ENCODE data around the gene CTBP1. TPM values are rescaled to one million over a fixed set of nuclear protein-coding genes. Genes with fewer than 3 reads are reported as not detected.

Gene CTBP1
- total RNA-seq, 1 donor from 2014 or later, result 97.0 TPM

DNA sequence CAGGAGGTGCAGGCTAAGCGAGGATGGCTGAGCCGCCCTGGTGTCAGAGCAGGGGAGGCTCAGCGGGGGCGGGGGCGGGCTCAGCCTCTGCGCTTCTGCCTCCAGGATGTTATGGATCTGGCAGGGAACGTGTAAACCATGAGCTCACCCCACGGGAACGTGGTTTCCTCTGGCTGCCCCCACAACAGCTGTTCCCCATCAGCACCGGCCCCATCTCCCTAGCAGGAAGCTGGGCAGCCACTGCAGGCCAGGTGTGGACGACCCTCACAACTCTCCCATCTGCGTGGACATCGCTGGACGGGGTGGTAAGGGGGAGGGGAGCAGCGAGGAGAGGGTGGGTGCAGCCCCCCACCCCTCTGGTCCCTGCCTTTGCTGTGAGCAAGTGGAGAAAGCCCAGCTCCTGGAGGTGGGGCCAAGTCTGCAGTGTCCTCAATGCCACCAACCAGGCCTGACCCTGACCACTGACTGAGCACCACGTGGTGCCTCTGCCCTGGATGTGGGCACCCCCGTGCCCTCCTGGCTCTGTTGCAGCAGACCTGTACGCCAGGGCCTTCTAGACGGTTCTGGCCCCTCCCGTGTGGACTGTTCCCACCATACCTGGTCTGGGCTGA lies 48.4 kb downstream of the CTBP1 start:
- DNase-seq (ENCODE audit: low spot score) (no peak), ATAC-seq (no peak)

GRCh38 chr4:1199556-1200331 lies 49.2 kb downstream of the CTBP1 start:
- ATAC-seq (no peak), DNase-seq (ENCODE audit: low spot score) (no peak)

GRCh38 chr4:1198098-1198844 lies 50.7 kb downstream of the CTBP1 start:
- no peak for DNase-seq (ENCODE audit: low spot score)
- no peak for ATAC-seq

DNA sequence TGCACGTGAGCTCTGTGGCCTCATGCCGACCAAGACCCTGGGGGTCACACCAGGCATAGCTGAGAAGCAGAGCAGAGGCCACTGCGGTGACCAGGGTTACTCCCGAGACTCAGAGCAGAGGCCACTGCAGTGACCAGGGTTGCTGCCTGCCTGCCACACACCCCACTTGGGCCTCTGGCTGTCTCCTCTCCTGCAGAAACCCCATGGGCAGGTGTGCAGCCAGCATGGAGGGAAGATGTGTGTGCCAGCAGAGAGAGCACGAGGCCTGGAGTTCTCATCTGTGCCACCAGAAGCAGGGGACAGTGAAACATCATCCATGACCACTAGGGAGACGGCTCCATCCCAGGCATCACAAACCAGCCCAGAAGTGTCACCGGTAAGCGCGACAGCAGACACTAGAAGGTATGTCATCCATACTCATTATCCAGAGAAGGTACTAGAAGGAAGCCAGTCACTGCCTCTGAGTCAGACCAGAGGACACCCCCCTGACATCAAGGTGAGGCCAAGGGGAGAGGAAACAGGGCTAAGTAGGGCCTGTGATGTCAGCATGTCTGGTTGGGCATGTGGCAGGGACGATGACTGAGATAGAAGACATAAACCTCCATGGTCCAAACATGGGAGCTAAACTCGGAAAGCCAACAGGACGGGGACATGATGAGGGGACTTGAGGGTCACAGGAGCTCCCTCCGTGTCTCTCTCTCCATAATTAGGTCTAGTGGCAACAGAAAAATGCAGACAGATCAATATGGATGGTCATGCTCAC lies 52.3 kb downstream of the CTBP1 start:
- no peak for ATAC-seq
- DNase-seq (ENCODE audit: low spot score), result no peak

DNA sequence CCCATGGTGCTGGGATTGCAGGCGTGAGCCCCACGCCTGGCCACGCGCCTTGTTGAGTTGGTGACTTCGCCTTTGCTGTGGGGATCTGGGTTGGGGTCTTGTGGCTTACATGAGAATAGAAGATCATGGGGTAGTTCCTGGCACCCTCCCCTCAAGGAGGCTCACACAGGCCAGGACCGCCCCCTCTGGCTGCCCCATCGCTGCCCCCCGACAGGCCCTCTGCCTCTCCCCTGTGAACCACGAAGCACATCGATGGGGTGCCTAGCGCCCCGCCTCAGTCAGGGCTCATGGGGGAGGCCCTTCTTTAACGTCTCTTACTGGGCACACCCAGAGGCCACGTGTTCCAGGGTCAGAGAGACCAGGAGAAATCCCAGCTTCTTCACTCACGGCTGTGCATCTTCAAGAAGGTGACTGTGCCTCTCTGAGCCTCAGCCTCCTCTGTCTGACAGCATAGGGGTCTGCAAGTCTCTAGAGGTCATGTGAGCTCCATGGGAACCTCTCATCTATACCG lies 53.0 kb downstream of the CTBP1 start:
- no peak for ATAC-seq
- no peak for DNase-seq (ENCODE audit: low spot score)

GRCh38 chr4:1195109-1195671 lies 53.7 kb downstream of the CTBP1 start:
- DNase-seq (ENCODE audit: low spot score) (no peak), ATAC-seq (no peak)

GRCh38 chr4:1194010-1194900 lies 54.7 kb downstream of the CTBP1 start:
- DNase-seq (ENCODE audit: low spot score) (peak; percentile 49), ATAC-seq (no peak)

GRCh38 chr4:1193206-1194009 lies 55.5 kb downstream of the CTBP1 start:
- DNase-seq (ENCODE audit: low spot score) (no peak), ATAC-seq (no peak)

GRCh38 chr4:1192493-1193205 lies 56.3 kb downstream of the CTBP1 start:
- DNase-seq (ENCODE audit: low spot score) (peak; percentile 60), ATAC-seq (peak; percentile 85)

- DNase-seq (ENCODE audit: low spot score) (peak; percentile 85), ATAC-seq (peak; percentile 94)
These were observed 56.8 kb downstream of the CTBP1 start for GRCh38 chr4:1192091-1192492.

DNA sequence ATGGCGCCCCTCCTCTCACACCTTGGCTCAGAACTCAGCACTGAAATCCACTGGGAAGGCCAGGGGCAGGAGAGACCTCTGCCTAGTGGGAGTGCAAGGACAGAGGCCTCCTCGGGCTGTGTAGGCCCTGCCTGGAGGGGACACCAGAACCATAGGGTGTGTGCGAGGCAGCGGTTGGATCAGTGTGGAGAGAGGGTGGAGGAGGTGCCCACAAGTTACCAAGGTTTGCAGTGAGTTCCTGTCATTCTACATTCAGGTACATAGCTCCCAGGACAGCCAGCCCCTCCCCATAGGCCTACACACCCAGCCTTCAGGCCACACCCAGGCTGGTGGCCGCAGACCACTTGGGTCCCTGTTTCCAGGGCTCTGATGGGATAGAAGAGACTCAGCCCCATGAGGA lies 57.3 kb downstream of the CTBP1 start:
- ATAC-seq (no peak), DNase-seq (ENCODE audit: low spot score) (no peak)

- DNase-seq (ENCODE audit: low spot score), result no peak
- ATAC-seq, result no peak
These were observed 61.7 kb downstream of the CTBP1 start for GRCh38 chr4:1187182-1187581.

DNA sequence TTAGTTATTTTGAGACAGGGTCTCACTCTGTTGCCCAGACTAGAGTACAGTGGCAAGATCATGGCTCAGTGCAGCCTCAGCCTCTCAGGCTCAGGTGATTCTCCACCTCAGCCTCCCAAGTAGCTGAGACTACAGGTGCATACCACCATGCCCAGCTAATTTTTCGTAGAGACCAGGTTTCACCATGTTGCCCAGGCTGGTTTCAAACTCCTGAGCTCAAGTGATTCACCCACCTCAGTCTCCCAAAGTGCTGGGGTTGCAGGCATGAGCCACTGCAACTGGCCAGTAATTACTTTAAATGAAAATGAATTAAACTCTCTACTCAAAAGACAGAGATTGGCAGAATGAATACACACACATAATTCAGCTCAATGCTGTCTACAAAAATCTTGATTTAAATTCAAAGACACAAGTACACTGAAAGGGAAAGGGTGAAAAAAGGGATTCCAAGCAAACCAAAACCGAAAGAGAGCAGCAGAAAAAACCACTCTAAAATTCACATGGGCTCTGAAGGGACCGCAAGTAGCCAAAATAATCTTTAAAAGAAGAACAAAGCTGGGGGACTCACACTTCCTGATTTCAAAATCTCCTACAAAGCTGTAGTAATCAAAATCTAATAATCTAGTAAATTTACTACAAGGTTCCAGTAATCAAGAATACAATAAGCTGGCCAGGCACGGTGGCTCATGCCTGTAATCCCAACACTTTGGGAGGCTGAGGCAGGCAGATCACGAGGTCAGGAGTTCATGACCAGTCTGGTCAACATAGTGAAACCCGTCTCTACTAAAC lies 64.8 kb downstream of the CTBP1 start:
- DNase-seq (ENCODE audit: low spot score) (no peak), ATAC-seq (peak; percentile 58)

GRCh38 chr4:1182313-1182712 lies 66.6 kb downstream of the CTBP1 start:
- DNase-seq (ENCODE audit: low spot score) (no peak), ATAC-seq (no peak)

- ATAC-seq, result no peak
- DNase-seq (ENCODE audit: low spot score), result no peak
These were observed 68.3 kb downstream of the CTBP1 start for GRCh38 chr4:1180663-1181062.

DNA sequence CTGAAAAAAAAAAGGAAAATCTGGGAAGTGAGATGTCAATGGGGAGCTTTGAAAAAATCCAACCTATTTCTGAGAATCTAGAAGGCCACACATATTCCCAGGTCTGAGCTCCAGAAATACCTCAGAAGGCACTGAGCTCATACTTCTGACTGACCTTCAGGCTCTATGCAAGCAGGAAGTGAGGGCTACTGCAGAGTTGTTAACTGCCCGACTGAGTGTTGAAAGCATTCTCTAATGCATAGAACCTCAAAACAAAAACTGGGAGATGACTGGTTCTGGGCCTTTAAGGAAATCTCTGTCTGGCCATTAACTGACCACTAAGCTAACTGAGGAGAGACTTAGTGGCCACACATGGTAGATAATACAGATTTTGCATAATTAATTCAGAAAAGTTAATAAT lies 69.0 kb downstream of the CTBP1 start:
- no peak for ATAC-seq
- DNase-seq (ENCODE audit: low spot score), result no peak

- peak; percentile 66 for ATAC-seq
- no peak for DNase-seq (ENCODE audit: low spot score)
These were observed 69.9 kb downstream of the CTBP1 start for GRCh38 chr4:1179089-1179441.

Measured in left lobe of liver (tissue), 2 donors.